Measurements from ENCODE around the gene DEXI. TPM values are rescaled to one million over a fixed set of nuclear protein-coding genes. Genes with fewer than 3 reads are reported as not detected.

The DEXI gene
- total and polyA plus RNA-seq, 2 of the 13 experiments (the other 11 are each of a cell fraction or from before 2014, with no cell fraction given): 51.5 to 70.4 TPM

GRCh38 chr16:10942352-10943063, at the start of gene DEXI (continued):
- TF ChIP-seq GATAD2A (CRISPR knock-in tag; IDR thresholded peaks at IDR 0.05) (peak; percentile 40; the same call in 1 of the 2 replicates), RFX1 (IDR thresholded peaks at IDR 0.05) (no peak), ZNF703 (CRISPR knock-in tag; IDR thresholded peaks at IDR 0.05; ENCODE audit: borderline replicate concordance) (no peak), KDM3A (CRISPR knock-in tag; IDR thresholded peaks at IDR 0.05; ENCODE audit: low read depth) (no peak; the same call in 1 of the 2 replicates), ZBTB8A (CRISPR knock-in tag; IDR thresholded peaks at IDR 0.05; ENCODE audit: borderline replicate concordance, low read depth) (no peak), ZNF543 (CRISPR knock-in tag; IDR thresholded peaks at IDR 0.05) (no peak), ZNF652 (CRISPR knock-in tag; IDR thresholded peaks at IDR 0.05; ENCODE audit: borderline replicate concordance, low read depth) (no peak), KLF13 (CRISPR knock-in tag; IDR thresholded peaks at IDR 0.05) (no peak), SOX5 (CRISPR knock-in tag; IDR thresholded peaks at IDR 0.05; ENCODE audit: borderline replicate concordance) (no peak), CREM (IDR thresholded peaks at IDR 0.05) (no peak), CREM (CRISPR knock-in tag; IDR thresholded peaks at IDR 0.05) (no peak), ZNF766 (CRISPR knock-in tag; IDR thresholded peaks at IDR 0.05; ENCODE audit: borderline replicate concordance) (no peak), NONO (IDR thresholded peaks at IDR 0.05) (no peak), NONO (CRISPR knock-in tag; conservative IDR thresholded peaks at IDR 0.05) (0 out of 2 replicates have a peak, but pooled peaks have one; percentile 31), ZNF773 (CRISPR knock-in tag; IDR thresholded peaks at IDR 0.05; ENCODE audit: borderline replicate concordance) (no peak), ZNF317 (CRISPR knock-in tag; IDR thresholded peaks at IDR 0.05) (no peak), RBM22 (optimal IDR thresholded peaks at IDR 0.05; ENCODE audit: low read length) (no peak), GABPB1 (CRISPR knock-in tag; IDR thresholded peaks at IDR 0.05) (peak; percentile 76), ZNF432 (CRISPR knock-in tag; IDR thresholded peaks at IDR 0.05; ENCODE audit: borderline replicate concordance) (no peak), KLF16 (CRISPR knock-in tag; IDR thresholded peaks at IDR 0.05) (0 out of 4 replicates have a peak, but pooled peaks of 1 of the 2 experiments have one; percentile 56), ZFYVE20 (CRISPR knock-in tag; IDR thresholded peaks at IDR 0.05; ENCODE audit: borderline replicate concordance, low read depth) (no peak), CCDC6 (CRISPR knock-in tag; IDR thresholded peaks at IDR 0.05) (no peak), RFXANK (CRISPR knock-in tag; IDR thresholded peaks at IDR 0.05) (peak; percentile 68; the same call in 1 of the 2 replicates), GZF1 (CRISPR knock-in tag; IDR thresholded peaks at IDR 0.05) (no peak), SALL1 (CRISPR knock-in tag; IDR thresholded peaks at IDR 0.05) (peak; percentile 55; the same call in 1 of the 2 replicates), ZSCAN21 (CRISPR knock-in tag; IDR thresholded peaks at IDR 0.05; ENCODE audit: borderline replicate concordance) (peak; percentile 77; the same call in 1 of the 2 replicates), REL (CRISPR knock-in tag; conservative IDR thresholded peaks at IDR 0.05) (no peak)
- TF ChIP-seq, protein P1, sequence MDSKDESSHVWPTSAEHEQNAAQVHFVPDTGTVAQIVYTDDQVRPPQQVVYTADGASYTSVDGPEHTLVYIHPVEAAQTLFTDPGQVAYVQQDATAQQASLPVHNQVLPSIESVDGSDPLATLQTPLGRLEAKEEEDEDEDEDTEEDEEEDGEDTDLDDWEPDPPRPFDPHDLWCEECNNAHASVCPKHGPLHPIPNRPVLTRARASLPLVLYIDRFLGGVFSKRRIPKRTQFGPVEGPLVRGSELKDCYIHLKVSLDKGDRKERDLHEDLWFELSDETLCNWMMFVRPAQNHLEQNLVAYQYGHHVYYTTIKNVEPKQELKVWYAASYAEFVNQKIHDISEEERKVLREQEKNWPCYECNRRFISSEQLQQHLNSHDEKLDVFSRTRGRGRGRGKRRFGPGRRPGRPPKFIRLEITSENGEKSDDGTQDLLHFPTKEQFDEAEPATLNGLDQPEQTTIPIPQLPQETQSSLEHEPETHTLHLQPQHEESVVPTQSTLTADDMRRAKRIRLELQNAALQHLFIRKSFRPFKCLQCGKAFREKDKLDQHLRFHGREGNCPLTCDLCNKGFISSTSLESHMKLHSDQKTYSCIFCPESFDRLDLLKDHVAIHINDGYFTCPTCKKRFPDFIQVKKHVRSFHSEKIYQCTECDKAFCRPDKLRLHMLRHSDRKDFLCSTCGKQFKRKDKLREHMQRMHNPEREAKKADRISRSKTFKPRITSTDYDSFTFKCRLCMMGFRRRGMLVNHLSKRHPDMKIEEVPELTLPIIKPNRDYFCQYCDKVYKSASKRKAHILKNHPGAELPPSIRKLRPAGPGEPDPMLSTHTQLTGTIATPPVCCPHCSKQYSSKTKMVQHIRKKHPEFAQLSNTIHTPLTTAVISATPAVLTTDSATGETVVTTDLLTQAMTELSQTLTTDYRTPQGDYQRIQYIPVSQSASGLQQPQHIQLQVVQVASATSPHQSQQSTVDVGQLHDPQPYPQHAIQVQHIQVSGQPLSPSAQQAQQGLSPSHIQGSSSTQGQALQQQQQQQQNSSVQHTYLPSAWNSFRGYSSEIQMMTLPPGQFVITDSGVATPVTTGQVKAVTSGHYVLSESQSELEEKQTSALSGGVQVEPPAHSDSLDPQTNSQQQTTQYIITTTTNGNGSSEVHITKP (CRISPR knock-in tag; IDR thresholded peaks at IDR 0.05; ENCODE audit: low read depth): 0 out of 2 replicates have a peak, but pooled peaks have one; percentile 24
